LNCaP clone FGC (cell line): ENCODE data around the gene C5orf22.
"Not testable (repeated sequence)": the region's sequence is repeated elsewhere in the genome, so short reads cannot be mapped to it uniquely, and the experiment has no call there.

Experiments used
- DNase-seq: peaks from one replicate; pipeline ENCODE4 v3.0.0-alpha.2; 2011; ENCODE audit warnings: low read depth
- H3K4me3 ChIP-seq: 2 replicates; pipeline ENCODE4 v1.5.1; 2011; ENCODE audit warnings: mild to moderate bottlenecking, low read depth, low read length, control low read depth
- CTCF ChIP-seq: IDR thresholded peaks from 2 replicates; pipeline ENCODE4 v1.5.1; 2012; ENCODE audit warnings: mild to moderate bottlenecking; ENCODE audit not compliant: control insufficient read depth, insufficient read depth; ENCODE audit errors: extremely low read depth

The C5orf22 gene

GRCh38 chr5:31523041-31523440 is 9.1 kb upstream of the C5orf22 start:
- no peak for DNase-seq
- H3K4me3 ChIP-seq: no peak overlapping the region
- no peak for TF ChIP-seq CTCF

GRCh38 chr5:31530541-31531265 is 1.4 kb upstream of the C5orf22 start:
- no peak for DNase-seq
- peak overlapping the region; percentile 89 for H3K4me3 ChIP-seq
- TF ChIP-seq CTCF: no peak

GRCh38 chr5:31531543-31531887 is 586 bp upstream of the C5orf22 start:
- no peak for DNase-seq
- no peak for TF ChIP-seq CTCF
- peak overlapping the region; percentile 89 for H3K4me3 ChIP-seq

GRCh38 chr5:31534527-31535046 is 2.5 kb downstream of the C5orf22 start:
- DNase-seq: peak; percentile 71
- TF ChIP-seq CTCF: no peak
- no peak overlapping the region; the same call in 1 of the 2 replicates for H3K4me3 ChIP-seq

GRCh38 chr5:31536873-31537272 is 4.8 kb downstream of the C5orf22 start:
- DNase-seq: no peak
- no peak for TF ChIP-seq CTCF
- H3K4me3 ChIP-seq: no peak overlapping the region

- DNase-seq: no peak
- no peak for TF ChIP-seq CTCF
- no peak overlapping the region for H3K4me3 ChIP-seq
Measured at GRCh38 chr5:31537349-31537748, 5.2 kb downstream of the C5orf22 start.

- DNase-seq: no peak
- TF ChIP-seq CTCF: no peak
- H3K4me3 ChIP-seq: no peak overlapping the region
Measured at GRCh38 chr5:31537851-31538250, 5.8 kb downstream of the C5orf22 start.

GRCh38 chr5:31549114-31549513 is 17.0 kb downstream of the C5orf22 start:
- not testable (repeated sequence) for H3K4me3 ChIP-seq, DNase-seq
